ENCODE results near the gene ANO6. TPM values are rescaled to one million over a fixed set of nuclear protein-coding genes. Genes with fewer than 3 reads are reported as not detected.

The ANO6 gene
- polyA plus RNA-seq, 1 donor from 2014 or later: 9.0 TPM

DNA sequence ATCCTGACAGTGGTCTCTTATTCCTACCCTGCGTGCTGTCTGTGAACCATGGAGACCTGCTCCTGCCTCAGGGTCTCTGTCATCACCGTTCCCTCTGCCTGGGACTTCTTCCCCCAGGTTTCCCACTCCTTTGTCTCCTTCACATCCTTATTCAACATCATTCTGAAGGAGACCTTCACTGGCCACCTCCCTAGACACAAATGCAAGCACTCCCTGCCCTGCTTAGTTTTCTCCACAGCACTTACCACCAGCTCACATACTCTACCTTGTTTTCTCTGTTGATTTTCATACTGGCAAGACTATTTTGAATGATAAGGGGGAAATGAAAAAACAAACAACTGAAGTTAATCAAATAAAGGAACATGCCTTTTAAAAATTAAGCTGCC, 192.8 kb downstream of the ANO6 start (continued):
- TF ChIP-seq EZH2 (IDR thresholded peaks at IDR 0.05; ENCODE audit: borderline replicate concordance, insufficient read depth, low read length, poor library complexity, severe bottlenecking) (no peak), POLR2AphosphoS5 (IDR thresholded peaks at IDR 0.05) (no peak), SMC3 (conservative IDR thresholded peaks at IDR 0.05; ENCODE audit: poor library complexity) (no peak)

DNA sequence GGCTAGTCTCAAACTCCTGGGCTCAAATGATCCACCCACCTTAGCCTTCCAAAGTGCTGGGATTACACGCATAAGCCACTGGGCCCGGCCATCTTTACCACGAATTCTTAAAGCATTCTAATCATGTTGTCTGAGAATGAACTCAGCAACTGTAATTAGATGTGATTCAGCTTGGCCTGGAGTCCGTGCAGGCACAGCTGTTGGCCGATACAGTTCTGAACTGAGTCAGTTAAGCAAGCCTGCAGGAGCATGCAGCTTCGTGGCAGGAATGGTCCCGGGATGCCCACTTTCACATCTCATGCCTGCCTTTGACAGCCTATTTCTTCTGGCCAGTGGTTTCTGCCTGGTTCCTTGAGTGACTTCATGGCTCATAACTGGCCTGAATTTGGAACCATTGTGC, 194.1 kb downstream of the ANO6 start:
- no peak overlapping the region for H3K9ac ChIP-seq (ENCODE audit: low read length)
- no peaks in the 10 kb centered on the region for H3K27me3 ChIP-seq (ENCODE audit: insufficient read depth, low read depth, low read length)
- H2AFZ ChIP-seq (ENCODE audit: low read depth, low read length): no peak overlapping the region
- H3K4me3 ChIP-seq (ENCODE audit: low read length): no peak overlapping the region
- H3K27ac ChIP-seq (ENCODE audit: low read length): no peak overlapping the region
- H3F3A ChIP-seq (ENCODE audit: insufficient read depth, low read length, poor library complexity, severe bottlenecking): no peaks in the 10 kb centered on the region
- TF ChIP-seq EP300 (conservative IDR thresholded peaks at IDR 0.05; ENCODE audit: poor library complexity, severe bottlenecking): no peak
- H3K4me2 ChIP-seq (ENCODE audit: low read length): no peak overlapping the region
- H3K9me2 ChIP-seq (ENCODE audit: insufficient read depth, low read length): no peaks in the 10 kb centered on the region
- peaks cover 6% of the 10 kb centered on the region for H3K36me3 ChIP-seq (ENCODE audit: insufficient read depth, low read length)
- no peaks in the 10 kb centered on the region for H3K9me3 ChIP-seq (ENCODE audit: low read length)
- no peaks in the 10 kb centered on the region for H4K20me1 ChIP-seq (ENCODE audit: insufficient read depth)
- no peaks in the 10 kb centered on the region for H3K79me2 ChIP-seq (replicated peaks; ENCODE audit: insufficient read depth, low read length)

DNA sequence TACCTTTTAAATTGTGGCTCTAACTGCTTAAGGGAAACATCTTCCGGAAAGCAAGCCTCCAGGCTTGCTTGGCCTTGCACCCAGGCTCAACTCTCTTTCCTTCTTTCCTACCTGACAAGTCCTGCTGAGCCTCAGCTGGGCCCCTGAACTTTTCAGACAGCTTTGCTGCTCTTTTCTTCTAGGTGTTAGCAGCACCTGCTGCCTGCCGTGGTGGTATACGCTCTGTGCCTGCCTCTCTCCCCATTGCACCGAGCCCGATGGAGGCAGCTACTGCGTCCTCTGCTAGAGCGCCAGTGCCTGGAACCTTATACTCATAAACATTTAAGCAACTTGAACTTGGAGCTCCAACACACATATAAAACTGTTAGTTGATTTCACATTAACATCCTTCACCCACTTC, 195.7 kb downstream of the ANO6 start:
- TF ChIP-seq RAD21 (conservative IDR thresholded peaks at IDR 0.05) (no peak), TAF1 (IDR thresholded peaks at IDR 0.05; ENCODE audit: low read depth) (no peak), EZH2 (IDR thresholded peaks at IDR 0.05; ENCODE audit: borderline replicate concordance, insufficient read depth, low read length, poor library complexity, severe bottlenecking) (no peak), SMC3 (conservative IDR thresholded peaks at IDR 0.05; ENCODE audit: poor library complexity) (no peak), EP300 (conservative IDR thresholded peaks at IDR 0.05; ENCODE audit: poor library complexity, severe bottlenecking) (no peak), POLR2AphosphoS5 (IDR thresholded peaks at IDR 0.05) (no peak), MXI1 (conservative IDR thresholded peaks at IDR 0.05; ENCODE audit: poor library complexity, severe bottlenecking) (no peak)
- TF ChIP-seq, protein P1, sequence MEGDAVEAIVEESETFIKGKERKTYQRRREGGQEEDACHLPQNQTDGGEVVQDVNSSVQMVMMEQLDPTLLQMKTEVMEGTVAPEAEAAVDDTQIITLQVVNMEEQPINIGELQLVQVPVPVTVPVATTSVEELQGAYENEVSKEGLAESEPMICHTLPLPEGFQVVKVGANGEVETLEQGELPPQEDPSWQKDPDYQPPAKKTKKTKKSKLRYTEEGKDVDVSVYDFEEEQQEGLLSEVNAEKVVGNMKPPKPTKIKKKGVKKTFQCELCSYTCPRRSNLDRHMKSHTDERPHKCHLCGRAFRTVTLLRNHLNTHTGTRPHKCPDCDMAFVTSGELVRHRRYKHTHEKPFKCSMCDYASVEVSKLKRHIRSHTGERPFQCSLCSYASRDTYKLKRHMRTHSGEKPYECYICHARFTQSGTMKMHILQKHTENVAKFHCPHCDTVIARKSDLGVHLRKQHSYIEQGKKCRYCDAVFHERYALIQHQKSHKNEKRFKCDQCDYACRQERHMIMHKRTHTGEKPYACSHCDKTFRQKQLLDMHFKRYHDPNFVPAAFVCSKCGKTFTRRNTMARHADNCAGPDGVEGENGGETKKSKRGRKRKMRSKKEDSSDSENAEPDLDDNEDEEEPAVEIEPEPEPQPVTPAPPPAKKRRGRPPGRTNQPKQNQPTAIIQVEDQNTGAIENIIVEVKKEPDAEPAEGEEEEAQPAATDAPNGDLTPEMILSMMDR (IDR thresholded peaks at IDR 0.05; ENCODE audit: poor library complexity, severe bottlenecking): no peak
- TF ChIP-seq, protein P2, sequence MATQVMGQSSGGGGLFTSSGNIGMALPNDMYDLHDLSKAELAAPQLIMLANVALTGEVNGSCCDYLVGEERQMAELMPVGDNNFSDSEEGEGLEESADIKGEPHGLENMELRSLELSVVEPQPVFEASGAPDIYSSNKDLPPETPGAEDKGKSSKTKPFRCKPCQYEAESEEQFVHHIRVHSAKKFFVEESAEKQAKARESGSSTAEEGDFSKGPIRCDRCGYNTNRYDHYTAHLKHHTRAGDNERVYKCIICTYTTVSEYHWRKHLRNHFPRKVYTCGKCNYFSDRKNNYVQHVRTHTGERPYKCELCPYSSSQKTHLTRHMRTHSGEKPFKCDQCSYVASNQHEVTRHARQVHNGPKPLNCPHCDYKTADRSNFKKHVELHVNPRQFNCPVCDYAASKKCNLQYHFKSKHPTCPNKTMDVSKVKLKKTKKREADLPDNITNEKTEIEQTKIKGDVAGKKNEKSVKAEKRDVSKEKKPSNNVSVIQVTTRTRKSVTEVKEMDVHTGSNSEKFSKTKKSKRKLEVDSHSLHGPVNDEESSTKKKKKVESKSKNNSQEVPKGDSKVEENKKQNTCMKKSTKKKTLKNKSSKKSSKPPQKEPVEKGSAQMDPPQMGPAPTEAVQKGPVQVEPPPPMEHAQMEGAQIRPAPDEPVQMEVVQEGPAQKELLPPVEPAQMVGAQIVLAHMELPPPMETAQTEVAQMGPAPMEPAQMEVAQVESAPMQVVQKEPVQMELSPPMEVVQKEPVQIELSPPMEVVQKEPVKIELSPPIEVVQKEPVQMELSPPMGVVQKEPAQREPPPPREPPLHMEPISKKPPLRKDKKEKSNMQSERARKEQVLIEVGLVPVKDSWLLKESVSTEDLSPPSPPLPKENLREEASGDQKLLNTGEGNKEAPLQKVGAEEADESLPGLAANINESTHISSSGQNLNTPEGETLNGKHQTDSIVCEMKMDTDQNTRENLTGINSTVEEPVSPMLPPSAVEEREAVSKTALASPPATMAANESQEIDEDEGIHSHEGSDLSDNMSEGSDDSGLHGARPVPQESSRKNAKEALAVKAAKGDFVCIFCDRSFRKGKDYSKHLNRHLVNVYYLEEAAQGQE (IDR thresholded peaks at IDR 0.05; ENCODE audit: borderline replicate concordance): no peak
- Histone ChIP-seq H3K79me2 (replicated peaks; ENCODE audit: insufficient read depth, low read length) (no peaks in the 10 kb centered on the region), H3K9ac (ENCODE audit: low read length) (no peak overlapping the region), H2AFZ (ENCODE audit: low read depth, low read length) (no peak overlapping the region), H3K9me3 (ENCODE audit: low read length) (no peaks in the 10 kb centered on the region), H3K4me3 (ENCODE audit: low read length) (no peak overlapping the region), H3K4me2 (ENCODE audit: low read length) (no peak overlapping the region), H3K36me3 (ENCODE audit: insufficient read depth, low read length) (peaks cover 6% of the 10 kb centered on the region), H4K20me1 (ENCODE audit: insufficient read depth) (no peaks in the 10 kb centered on the region), H3K27ac (ENCODE audit: low read length) (no peak overlapping the region), H3K27me3 (ENCODE audit: insufficient read depth, low read depth, low read length) (no peaks in the 10 kb centered on the region), H3K9me2 (ENCODE audit: insufficient read depth, low read length) (no peaks in the 10 kb centered on the region), H3F3A (ENCODE audit: insufficient read depth, low read length, poor library complexity, severe bottlenecking) (no peaks in the 10 kb centered on the region)
